Right lung (tissue), 10 donors: ENCODE results near the gene IFIT5. TPM values are rescaled to one million over a fixed set of nuclear protein-coding genes. Genes with fewer than 3 reads are reported as not detected.

ENCODE experiments used
- DNase-seq, 2 donors: peaks; one replicate each; pipeline ENCODE4 v3.0.0-alpha.2; 2013
- long read RNA-seq, 8 donors: transcript quantifications; one replicate each; lab custom pipeline, GENCODE V29; 2026
- polyA plus RNA-seq, 5 donors: library from polyadenylated mRNA; unstranded; fragments of 120-200 nt; gene quantifications; one replicate each; pipeline versions ENCODE4 v1.2.1 to v1.2.3, GENCODE V29; 2013; ENCODE audit warnings: inconsistent platforms in 1 of 5, low replicate concordance in 1 of 5; ENCODE audit not compliant: insufficient read length in 5 of 5, insufficient read depth in 1 of 5

The IFIT5 gene, protein sequence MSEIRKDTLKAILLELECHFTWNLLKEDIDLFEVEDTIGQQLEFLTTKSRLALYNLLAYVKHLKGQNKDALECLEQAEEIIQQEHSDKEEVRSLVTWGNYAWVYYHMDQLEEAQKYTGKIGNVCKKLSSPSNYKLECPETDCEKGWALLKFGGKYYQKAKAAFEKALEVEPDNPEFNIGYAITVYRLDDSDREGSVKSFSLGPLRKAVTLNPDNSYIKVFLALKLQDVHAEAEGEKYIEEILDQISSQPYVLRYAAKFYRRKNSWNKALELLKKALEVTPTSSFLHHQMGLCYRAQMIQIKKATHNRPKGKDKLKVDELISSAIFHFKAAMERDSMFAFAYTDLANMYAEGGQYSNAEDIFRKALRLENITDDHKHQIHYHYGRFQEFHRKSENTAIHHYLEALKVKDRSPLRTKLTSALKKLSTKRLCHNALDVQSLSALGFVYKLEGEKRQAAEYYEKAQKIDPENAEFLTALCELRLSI
- polyA plus RNA-seq, result 10 to 100 TPM; 14.9 to 22.5 (median 16.5) TPM
- long read RNA-seq, donor 1, full-length matches to known transcripts, result 10 of 10 reads
- long read RNA-seq, donor 1, partial matches to known transcripts, result 0 of 10 reads
- long read RNA-seq, donor 1, other reads (novel, unspliced or antisense), result 0 of 10 reads
- long read RNA-seq, donor 2, full-length matches to known transcripts, result 12 of 12 reads
- long read RNA-seq, donor 2, partial matches to known transcripts, result 0 of 12 reads
- long read RNA-seq, donor 2, other reads (novel, unspliced or antisense), result 0 of 12 reads
- long read RNA-seq, donor 3, full-length matches to known transcripts, result 8 of 8 reads
- long read RNA-seq, donor 3, partial matches to known transcripts, result 0 of 8 reads
- long read RNA-seq, donor 3, other reads (novel, unspliced or antisense), result 0 of 8 reads
- long read RNA-seq, donor 4, full-length matches to known transcripts, result 6 of 6 reads
- long read RNA-seq, donor 4, partial matches to known transcripts, result 0 of 6 reads
- long read RNA-seq, donor 4, other reads (novel, unspliced or antisense), result 0 of 6 reads
- long read RNA-seq, donor 5, full-length matches to known transcripts, result 14 of 14 reads
- long read RNA-seq, donor 5, partial matches to known transcripts, result 0 of 14 reads
- long read RNA-seq, donor 5, other reads (novel, unspliced or antisense), result 0 of 14 reads
- long read RNA-seq, donor 6, full-length matches to known transcripts, result 10 of 10 reads
- long read RNA-seq, donor 6, partial matches to known transcripts, result 0 of 10 reads
- long read RNA-seq, donor 6, other reads (novel, unspliced or antisense), result 0 of 10 reads
- long read RNA-seq, donor 7, full-length matches to known transcripts, result 9 of 9 reads
- long read RNA-seq, donor 7, partial matches to known transcripts, result 0 of 9 reads
- long read RNA-seq, donor 7, other reads (novel, unspliced or antisense), result 0 of 9 reads
- long read RNA-seq, donor 8, full-length matches to known transcripts, result 6 of 6 reads
- long read RNA-seq, donor 8, partial matches to known transcripts, result 0 of 6 reads
- long read RNA-seq, donor 8, other reads (novel, unspliced or antisense), result 0 of 6 reads

DNA sequence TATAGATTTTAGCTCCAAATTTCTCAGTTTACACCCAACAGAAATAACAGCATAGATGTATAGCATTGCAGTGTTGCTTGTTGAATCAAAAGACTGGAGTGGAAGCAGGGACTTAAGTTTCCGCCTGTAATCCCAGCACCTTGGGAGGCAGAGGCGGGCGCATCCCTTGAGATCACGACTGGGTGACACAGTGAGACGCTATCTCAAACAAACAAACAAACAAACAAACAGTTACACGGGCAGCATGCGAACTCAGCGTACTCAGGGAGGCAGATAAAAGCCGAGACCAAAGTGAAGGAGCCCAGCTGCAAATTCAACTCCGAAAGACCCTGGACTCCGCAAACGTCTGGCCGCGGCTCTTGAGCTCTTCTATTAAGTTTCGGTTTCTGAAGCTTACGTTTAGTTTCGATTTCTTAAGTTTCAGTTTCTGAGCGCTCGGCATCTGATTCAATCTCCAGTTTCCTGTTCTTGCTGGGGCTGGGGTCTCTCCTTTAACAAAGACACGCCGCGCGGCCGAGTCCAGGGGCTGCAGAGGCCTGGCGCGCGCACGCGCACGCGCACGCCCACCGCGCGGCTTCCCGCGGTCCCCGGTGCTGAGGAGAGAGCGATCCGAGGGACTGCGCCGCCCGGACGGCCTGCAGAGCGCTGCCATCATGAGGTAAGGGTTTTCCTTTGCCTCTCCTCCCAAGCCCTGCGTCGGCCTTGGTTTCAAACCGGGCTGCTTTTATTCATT is at the start of gene IFIT5:
Gene IFIT5 (plus strand): TSS at position 423 of the 733 bp plus-strand sequence. CDS start 231 bp downstream, at position 654.
- DNase-seq, result peak; percentile 87 to 89

DNA sequence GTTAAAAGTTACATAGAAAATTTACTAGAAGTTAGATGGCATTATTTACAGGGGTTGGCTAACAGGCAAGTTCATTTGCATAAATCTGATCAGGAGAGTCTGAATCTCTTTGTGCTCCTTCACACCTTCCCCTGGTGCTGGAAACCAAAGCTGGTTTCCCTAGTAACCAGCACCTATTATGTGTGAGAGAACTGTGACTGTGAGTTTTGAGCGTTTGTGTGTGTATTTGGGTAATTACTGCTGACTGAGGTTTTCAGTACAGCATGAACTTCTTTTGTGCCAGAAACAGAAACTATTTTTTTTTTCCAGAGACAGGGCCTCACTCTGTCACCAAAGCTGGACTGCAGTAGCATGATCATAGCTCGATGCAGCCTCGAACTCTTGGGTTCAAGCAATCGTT is 46.8 kb upstream of the IFIT5 start:
- DNase-seq, result peak in 1 of 2 donors; percentile 69

DNA sequence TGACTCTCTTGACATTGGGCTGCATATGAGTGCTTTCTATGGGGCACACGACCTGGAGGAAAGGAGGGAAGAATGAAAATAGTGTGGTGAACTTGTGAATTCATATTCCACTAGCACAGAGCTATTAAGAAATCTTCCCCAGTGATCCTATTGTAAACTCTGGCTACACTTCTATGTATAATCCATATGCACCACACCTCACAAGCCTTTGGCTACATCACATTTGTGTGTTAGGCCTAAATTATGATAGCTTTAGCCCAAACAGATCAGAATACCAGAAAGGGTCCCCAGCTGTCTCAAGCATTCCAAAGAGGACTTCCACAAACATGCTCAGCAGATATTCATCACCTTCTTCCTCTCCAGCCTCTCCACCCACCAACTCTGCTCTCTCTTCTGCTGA is 46.2 kb upstream of the IFIT5 start:
- no peak for DNase-seq

DNA sequence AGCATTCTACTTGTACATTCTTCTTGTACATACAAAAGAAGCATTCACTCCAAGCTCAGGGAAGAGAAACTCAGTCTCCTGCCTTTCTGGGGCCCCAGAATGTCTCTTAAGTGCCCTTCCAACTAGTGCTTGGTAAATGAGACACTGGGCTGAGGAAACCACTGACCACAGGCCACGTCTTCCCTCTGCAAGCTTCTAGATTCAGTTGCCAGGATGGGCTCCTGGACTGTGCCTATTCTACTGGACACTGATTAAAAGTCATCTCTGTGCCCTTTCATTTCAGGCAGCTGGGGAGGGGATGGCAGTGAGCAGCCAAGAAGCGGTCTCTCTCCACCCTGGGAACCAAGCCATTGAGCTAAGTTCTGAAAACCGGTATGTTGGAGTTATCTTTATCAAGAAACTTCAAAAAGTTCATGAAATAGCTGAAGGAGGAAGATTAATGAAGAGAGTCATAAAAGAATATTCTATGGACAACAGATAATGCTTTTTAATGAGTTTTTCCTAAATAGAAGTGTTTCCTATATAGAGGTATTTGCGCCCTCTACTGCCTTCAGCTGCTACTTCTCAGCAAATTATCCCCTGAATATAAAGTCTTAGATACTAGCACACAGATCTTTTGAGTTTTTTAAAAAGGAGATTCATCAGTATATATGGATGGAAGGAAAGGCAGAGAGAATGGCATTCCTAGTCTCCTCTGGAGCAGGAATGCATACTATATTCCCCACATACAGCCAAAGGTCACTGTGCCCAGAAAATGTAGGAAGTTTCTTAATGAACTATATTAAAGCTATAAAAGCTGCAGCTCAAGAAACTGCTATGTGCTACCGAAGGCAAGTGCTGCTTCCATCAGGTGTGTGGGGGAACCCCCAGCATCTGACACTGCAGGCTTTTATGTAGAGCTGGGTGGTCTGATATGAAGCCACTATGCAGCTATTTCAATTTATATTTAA is 44.9 kb upstream of the IFIT5 start:
- DNase-seq, result peak in 1 of 2 donors; percentile 48

DNA sequence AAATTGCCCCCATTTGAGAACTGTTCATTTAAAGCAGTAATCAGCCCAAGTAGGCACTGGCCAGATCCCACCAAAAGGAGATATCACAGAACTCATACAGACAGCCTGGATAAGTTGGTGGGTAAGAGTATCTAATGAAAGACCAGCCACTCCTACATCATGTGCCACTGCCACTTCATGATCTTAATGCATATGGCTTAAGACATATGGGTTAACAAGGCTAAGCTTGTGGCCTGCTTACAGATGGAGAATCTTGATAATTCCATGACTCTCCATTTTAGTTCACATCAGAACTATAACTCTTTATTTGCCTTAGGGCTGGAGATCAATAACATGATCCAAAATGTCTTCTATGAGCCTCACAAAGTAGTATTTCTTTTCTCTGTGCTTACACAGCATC is 43.3 kb upstream of the IFIT5 start:
- no peak for DNase-seq

DNA sequence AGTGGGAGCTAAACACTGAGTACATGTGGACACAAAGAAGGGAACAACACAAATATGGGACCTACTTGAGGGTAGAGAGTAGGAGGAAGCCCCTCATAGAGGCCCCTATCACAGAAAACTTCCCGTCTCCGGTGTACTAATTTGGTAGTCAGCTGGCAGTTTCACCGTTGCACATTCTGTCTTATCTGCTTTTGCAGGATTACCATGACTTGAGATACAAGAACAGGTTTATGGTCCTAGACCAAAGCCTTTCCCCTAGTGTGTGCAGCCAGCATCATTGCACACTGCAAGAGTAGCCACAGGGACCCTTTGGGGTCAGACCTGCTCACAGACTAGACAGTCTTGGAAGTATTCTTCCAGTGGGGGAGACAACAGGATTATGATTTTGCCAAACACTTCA is 42.4 kb upstream of the IFIT5 start:
- no peak for DNase-seq

DNA sequence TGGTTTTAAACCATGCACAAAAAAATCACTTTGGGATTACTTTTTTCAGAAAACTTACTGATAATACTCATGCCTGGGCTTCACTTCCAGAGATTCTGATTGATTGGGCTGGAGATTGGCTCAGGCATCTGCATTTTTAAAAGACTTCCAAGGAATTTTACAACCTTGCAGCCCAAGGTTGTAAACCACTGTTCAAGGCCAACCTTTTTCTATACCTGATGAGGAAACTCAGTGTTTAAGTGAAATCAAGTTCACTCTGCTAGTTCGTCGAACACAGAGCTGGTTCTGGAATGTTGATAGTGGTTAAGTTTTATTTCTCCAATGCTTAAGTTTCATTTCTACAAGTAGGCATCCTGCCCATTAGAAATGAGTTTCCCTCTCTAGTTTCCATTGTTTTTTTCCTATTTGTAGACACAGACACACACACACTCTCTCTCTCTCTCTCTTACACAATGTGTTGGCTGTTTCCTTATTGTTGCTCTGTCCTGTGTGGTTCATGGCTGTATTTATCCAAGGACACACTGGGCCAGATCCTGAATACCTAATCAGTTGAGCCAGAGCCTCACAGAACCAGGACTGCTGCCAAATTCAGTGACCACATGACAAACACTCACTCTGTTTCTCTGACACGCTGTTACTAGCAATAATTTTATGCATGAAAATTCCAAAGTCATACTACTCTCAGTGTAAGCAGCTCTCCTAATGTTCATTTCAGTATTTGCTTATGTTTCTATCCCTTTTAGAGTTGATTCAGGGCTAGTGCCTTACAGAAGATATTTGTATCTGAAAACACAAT is 40.3 kb upstream of the IFIT5 start:
- DNase-seq, result peak; percentile 94 to 97

DNA sequence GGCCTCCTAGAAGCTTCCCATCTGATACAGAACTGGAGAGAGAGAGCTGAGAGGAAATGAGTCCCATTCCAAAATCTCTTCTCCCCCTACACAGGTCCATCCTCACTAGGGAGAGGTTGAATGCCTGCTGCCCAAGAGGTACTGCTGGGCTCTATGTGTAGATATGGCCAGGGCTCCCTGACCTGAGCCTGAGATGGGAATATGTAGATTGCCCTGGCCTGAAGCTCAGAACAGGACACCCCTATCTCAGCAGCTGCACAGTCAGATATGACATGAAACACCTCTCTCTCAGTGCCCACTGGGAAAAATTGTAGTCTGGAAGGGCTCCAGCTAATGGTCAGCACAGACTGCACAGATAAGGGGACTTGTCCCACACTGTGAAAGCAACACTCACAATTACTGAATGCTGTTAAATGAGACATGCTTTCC is 39.6 kb upstream of the IFIT5 start:
- DNase-seq, result peak; percentile 65 to 71

DNA sequence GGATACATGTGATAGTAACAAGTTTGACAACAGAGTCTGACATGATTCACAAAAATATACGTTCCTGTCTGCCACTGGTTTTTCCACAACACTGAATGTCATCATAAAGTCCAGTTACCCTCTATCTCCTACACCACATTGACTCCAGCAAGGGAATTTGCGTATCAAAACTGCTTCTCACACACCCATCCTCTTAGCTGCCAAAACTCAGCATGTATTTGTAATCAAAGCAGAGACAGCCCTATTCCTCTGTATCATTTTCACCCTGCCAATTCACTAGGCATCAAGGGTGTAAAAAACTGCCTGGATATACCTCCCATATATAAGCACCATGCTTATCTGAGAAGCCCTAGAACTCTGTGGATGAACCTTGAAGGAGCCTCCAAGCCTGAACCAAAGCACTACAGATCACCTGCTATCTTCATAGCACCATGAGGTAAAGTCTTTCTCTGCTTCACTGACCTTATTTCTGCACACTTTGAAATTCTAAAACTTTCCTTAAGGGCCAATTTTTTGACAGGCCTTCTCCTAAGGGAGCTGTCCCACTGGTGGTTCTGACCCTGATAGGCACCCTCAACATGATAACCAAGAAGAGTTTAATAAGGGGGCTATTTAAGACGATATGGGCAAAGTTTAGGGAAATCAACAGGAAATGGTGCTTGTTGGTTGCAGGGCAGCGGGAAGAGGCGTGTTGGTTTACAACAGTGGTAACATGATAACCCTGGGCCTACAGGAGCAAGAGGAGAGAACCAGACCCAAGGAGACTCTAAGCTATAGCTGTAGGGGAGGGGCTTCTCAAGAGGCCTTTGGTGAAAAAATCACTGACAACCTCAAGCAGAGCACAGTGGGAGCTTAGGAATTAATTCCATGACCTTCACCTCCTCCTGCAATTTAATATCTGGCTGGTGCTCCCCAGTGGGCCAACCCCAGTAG is 36.4 kb upstream of the IFIT5 start, which contains the start of gene IFIT1B:
Gene IFIT1B (plus strand): TSS at position 352 of the 933 bp plus-strand sequence. CDS start 80 bp downstream, at position 432.
- no peak for DNase-seq

DNA sequence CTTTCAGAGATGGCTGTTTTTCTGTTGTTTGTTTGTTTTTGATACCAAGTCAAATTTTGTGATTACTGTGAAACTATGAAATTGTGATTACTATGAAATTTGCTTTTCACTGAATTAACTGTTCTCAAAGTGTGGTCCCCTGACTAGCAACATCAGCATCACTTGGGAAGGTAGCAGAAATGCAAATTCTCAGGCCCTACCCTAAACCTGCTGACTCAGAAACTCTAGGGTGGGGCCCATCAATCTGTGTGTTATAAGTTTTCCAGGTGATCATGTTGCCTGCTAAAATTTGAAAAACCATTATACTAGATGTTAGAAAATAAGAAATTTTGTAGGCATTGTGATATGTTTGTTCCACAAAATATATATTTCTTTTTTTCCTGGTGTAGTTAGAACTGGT is 35.3 kb upstream of the IFIT5 start:
- no peak for DNase-seq

DNA sequence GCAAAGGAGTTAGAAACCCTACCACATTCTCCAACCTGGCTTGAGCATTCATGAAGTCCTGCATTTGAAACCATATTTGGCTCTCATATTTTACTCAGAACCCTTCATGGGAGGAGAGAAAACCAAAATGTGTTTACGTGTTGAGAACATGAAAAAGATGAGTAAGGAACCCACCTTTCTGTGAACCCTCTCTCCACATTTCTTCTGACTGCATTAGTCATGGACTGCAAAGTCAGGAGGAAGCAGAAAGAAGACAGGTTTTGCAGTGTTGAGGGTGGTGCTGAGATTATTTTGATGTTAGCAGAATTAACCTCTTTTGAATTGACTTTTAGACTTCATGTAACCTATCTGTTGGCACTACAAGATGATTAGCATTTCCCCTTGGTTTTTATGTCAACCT is 31.6 kb upstream of the IFIT5 start:
- no peak for DNase-seq

DNA sequence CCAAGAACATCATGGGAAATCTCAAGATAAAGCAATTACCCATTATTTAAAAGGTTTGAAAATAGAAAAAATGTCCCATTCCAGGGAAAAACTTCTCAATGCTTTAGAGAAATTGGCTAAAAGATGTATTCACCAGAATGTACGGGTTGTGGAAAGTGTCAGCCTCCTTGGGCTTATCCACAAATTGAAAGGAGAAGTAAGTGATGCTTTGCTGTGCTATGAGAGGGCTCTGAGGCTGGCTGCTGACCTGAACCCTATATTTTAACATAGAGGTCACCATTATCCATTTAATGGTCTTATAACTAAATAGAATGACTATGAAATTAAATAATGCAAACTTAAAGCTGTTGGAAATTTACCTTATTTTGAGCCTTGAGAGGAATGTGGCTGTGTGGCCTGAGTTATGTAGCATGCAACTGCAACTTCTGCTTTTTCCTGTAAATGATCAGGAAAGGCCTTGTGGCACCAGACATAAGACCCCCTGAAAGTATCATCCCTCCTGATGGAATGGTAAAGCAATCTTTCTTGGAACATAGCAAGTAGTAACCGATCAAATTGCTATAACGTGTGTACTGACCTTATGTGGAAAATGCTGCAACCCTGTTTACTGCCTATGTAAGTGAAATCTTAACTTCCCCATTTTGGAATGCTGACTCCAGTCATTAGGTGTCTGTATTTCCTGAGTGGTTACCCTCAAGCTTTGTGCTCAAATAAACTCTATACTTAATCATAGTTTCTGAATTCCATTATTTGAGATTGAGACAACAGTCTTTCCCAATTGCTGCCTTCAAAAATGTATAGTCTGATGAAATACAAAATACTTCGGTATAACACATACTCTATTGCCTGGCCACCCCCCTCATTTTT is 29.7 kb upstream of the IFIT5 start:
- no peak for DNase-seq

DNA sequence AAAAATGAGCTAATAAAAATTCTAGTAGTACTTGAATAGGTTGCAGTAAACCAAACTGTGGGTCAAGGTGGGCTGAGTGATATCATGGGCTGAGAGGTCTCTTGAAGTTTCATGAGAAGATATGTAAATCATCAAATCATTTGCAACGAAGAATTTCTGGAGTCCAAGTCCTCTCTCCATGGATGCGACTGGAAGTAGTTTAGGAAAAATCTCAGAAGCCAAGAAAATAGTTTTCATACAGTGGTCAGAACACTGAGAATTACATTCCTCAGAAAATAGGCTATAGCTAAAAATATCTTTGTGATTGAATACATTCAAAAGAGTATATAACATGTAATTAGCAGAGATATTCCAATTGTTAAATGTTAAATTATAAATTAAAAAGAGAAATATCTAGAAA is 25.6 kb upstream of the IFIT5 start:
- DNase-seq, result no peak

DNA sequence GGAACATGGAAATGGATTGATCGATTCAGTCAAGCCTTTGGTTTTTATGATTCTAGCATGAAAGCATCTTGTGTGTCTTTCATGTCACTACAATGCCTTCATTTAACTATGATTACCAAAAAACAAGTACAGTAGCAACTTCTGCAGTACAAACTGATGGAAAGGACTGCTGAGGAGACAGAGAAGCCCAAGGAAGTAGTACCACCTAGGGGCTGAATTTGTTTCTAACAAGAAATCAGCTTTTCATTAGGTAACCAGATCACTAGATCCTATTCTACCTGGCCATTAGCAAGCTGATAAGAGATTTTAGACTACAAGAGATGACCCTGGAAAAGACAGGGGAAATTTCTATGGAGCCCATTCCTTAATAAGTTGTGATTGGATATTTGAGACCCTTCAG is 25.1 kb upstream of the IFIT5 start:
- DNase-seq, result no peak

DNA sequence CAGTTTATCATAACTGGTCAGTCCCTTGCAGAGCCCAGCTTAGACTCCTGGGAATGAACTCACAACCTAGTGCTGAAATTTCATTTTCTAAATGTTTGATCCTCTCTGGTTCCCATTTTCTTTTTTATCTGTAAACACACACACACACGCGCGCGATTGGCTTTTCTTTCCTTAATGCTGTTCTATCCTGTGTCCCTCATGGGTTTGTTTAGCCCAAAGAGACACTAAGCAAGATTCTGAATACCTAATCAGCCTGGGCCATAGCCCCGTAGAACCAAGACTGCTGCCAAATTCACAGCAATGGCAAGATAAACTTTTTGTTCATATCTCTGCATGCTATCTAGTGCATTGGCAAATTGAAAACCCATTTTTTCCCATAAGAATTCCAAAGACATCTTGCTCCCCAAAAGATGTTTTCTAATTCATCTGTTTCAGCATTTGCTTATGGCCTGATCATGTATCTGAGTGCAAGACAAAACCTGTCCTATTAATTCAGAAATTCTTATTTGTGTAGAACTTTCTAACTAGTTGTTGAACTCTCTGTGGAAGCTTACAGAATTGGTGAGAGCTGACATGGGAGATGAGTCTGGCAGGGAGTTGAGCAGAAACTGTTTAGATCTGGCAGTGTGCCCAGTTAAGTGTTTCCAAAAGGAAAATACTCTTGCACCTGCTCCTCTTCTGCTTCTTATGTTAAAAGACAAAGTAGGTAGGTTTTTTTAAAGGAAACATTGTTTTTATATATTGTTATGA is 23.7 kb upstream of the IFIT5 start:
- DNase-seq, result no peak
